Activated CD8-positive, alpha-beta memory T cell treated with anti-CD3 and anti-CD28 coated beads for 36 hours (primary cell): ENCODE results near the gene GNG2. TPM values are rescaled to one million over a fixed set of nuclear protein-coding genes. Genes with fewer than 3 reads are reported as not detected.

Experiments used
- CTCF ChIA-PET: fragments of 350-600 bp; sonication (Branson Sonifier 250); formaldehyde crosslinking; loops from one replicate; lab custom pipeline; 2021; ENCODE audit warnings: antibody characterized with exemption; lab: Charles Lee
- POLR2A ChIA-PET: fragments of 350-600 bp; sonication (Branson Sonifier 250); formaldehyde crosslinking; loops from one replicate; lab custom pipeline; 2021; ENCODE audit warnings: antibody characterized with exemption; lab: Charles Lee
- total RNA-seq, 2 experiments: library from RNA; stranded (reverse); gene quantifications; one replicate each; pipeline ENCODE4 v1.2.3, GENCODE V29; 2021

GNG2 gene
- total RNA-seq, 2 experiments from 2014 or later: 108 to 110 TPM

GRCh38 chr14:52000696-52001095, 140.3 kb downstream of the GNG2 start:
- CTCF ChIA-PET: no interaction called here
- POLR2A ChIA-PET: no interaction called here

DNA sequence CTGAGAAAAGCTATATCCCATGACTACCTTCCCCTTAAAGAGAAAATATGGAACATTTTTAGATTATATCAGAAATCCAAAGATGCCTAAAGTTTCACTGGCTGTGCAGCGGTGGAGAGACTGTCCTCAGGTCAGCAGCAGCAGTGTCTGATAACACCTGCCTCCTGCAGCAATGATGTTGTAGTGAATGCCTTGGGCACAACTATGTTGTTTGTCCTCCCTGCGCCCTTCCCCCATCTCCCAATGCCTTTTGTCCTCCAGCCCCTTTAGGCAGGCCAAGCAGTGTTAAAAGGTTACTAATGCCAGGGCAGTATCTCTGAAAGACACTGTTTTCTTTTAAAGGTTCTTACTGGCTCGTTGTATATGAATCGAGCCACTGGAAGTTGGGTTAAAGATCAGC, 142.1 kb downstream of the GNG2 start:
- ChIA-PET CTCF (interaction anchor here (1.4 kb wide), 1 partner anchor 115 kb away, joined by 3 read pairs; no protein-coding TSS in a partner anchor), POLR2A (no interaction called here)

DNA sequence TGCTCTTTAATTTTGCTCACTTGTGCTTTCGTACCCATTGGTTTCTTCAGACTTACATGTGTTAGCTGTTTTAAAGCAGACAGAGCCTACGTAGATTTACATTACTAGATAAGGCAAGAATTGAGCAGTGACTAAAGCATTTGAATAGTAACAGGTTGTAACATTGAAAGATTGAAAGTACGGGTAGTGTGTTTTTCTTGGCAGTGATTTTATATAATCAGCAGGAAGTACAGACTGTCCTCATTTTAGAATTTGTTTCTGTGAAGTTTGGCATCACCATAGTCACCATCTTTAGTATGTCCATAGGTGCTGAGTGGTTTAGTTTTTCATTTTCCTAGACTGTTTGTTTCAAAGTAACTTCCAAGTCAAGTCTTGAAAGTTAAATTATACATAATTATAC, 142.9 kb downstream of the GNG2 start:
- CTCF ChIA-PET: no interaction called here

GRCh38 chr14:52005625-52006024, 145.2 kb downstream of the GNG2 start:
- ChIA-PET POLR2A (no interaction called here), CTCF (no interaction called here)

More for the DNA sequence above, 142.9 kb downstream of the GNG2 start:
- POLR2A ChIA-PET: no interaction called here

GRCh38 chr14:52006361-52006760, 145.9 kb downstream of the GNG2 start:
- ChIA-PET POLR2A (no interaction called here), CTCF (interaction anchor here (1.4 kb wide), 1 partner anchor 126 kb away, joined by 3 read pairs; no protein-coding TSS in a partner anchor)

DNA sequence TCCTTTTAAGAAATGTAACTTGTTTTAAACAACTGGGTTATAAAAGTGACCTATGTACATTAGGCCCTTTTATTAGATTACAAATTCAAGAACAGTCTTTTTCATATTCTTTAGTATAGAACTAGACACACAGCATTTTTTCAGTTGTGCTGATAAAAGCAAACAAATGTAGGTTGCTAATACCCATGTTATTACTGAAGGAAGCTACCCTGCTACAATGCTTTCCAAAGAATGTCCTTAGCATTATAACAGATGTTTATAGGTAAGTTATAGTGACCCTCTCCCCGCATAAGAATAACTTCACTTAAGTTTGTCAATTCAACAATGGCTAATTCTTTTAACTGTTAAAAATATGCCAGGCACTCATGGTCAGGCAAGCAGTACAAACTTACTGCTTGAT, 146.8 kb downstream of the GNG2 start:
- ChIA-PET CTCF (interaction anchor here (1.4 kb wide), 1 partner anchor 125 kb away, joined by 3 read pairs; no protein-coding TSS in a partner anchor), POLR2A (no interaction called here)

DNA sequence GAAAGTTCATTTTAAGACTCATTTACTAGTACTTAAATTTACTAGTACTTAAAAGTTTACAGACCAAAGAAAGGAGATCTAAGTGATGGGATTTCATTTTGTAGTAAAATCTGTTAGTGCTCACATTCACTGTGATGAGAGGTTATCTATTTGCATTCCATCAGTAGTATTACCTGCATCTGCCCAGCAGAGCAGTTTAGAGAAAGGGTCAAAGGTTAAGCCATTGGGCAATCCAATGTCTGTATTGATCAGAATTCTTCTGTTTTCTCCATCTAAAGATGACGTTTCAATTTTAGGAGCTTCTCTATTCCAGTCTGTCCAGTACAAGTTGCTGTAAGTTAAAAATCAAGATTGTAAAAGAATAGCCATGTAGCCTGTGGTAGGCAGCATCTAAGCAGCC, 147.2 kb downstream of the GNG2 start:
- ChIA-PET CTCF (interaction anchor here (1.4 kb wide), 1 partner anchor 125 kb away, joined by 3 read pairs; no protein-coding TSS in a partner anchor), POLR2A (no interaction called here)

DNA sequence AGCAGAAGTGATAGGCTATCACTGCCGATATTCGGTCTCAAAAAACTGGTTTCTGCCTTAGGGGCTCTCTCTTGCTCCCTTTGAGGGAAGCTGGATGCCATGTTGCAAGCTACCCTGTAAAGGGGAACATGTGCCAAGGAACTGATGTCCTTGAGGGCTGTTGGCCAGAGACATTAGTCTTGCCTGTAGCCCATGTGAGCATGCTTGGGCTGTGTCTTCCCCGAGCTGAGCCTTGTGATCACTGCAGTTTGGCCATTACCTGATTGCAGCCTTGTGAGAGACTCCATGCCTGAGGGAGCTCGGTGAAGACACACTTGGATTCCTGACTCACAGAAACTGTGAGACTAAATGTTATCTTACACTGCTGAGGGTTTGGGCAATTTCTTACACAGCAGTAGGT, 147.7 kb downstream of the GNG2 start:
- ChIA-PET POLR2A (no interaction called here), CTCF (no interaction called here)

GRCh38 chr14:52010173-52010693, 149.8 kb downstream of the GNG2 start:
- ChIA-PET POLR2A (no interaction called here), CTCF (no interaction called here)

DNA sequence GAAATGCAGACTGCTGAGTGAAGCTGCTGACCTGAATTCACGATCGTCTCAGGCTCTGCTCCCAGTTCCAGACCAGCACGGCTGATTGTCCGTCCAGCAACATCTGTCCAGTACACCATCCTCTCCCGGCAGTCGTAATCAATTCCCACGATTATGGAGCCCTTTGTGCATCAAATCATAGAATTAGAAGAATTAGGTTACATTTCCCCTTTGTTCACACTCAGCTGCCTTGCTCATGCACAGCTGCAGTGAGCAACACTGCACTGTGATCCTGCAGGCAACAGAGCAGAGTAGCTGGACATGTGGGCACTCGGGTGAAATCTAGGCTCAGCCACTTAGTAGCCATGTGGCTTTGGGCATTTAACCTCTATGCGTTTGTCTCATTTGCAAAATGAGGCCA, 151.1 kb downstream of the GNG2 start:
- POLR2A ChIA-PET: no interaction called here
- CTCF ChIA-PET: no interaction called here

- ChIA-PET CTCF (interaction anchor here (0.8 kb wide), 1 partner anchor 120 kb away, joined by 3 read pairs; no protein-coding TSS in a partner anchor), POLR2A (no interaction called here)
Observed at GRCh38 chr14:52012635-52013034, 152.2 kb downstream of the GNG2 start.

DNA sequence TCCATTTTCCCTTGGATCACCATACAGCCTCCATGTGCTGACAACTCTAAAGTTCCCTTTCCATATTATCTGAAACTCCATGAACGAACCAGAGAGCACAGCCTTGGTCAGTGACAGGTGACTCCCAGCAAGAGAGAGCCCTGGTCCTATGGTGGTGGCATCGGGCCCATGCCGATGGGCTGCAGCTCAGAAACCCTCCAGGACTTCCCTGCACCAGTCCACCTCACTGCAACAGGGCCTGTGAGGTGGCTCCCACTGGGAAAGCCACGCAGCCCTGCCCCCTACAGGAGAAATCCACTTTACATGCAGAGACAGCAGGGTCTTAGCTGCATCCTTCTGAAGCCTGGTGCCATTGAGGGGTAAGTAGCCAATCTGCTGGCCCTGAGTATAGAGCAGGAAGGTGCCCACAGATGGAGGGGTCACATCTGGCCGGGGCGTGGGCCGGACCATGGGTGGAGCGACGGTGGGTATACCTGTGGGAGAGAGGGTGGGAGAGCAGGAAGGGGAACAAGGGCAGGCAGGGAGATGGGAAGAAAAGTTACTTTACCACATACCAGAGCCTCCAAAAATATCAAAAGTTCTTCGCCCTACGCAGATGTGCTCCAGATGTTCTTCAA, 153.7 kb downstream of the GNG2 start:
- ChIA-PET POLR2A (interaction anchor here (0.5 kb wide), 1 partner anchor 1868 kb away, joined by 3 read pairs; no protein-coding TSS in a partner anchor), CTCF (no interaction called here)

DNA sequence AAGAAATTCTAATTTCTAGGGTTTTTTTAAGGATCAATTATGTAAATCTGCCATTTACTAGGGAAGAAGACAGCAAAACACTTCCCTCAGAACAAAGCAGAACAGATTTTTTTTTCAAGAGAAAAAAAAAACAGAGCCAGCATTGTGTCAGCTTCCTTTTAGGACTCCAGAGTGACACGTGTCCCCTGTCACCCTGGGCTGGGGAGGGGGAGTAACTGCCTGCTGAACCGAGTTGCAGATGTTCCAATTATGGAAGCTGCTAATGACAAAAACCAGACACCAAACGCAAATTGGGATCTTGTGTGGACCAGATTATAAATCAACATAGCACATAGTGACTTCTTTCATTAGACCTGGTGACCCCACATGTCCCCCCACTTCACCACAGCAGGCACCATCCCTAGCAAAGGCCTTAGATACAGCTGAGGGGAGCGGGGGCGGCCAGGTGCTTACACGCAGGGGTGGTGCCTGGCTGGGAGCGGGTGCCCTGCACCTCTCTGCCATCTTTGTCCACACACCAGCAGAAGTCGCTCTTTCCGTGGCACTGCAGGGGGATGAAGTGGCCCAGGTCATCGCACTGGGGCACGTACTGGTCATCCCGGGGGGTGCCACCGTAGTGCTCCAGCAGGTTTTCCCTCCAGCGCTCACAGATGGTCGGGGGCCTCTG, 154.3 kb downstream of the GNG2 start:
- ChIA-PET CTCF (no interaction called here), POLR2A (interaction anchor here (0.5 kb wide), 1 partner anchor 1869 kb away, joined by 3 read pairs; no protein-coding TSS in a partner anchor)

- POLR2A ChIA-PET: no interaction called here
- CTCF ChIA-PET: interaction anchor here (0.9 kb wide), 1 partner anchor 20 kb away, joined by 3 read pairs; no protein-coding TSS in a partner anchor
Observed at GRCh38 chr14:52015411-52016030, 155.1 kb downstream of the GNG2 start.

DNA sequence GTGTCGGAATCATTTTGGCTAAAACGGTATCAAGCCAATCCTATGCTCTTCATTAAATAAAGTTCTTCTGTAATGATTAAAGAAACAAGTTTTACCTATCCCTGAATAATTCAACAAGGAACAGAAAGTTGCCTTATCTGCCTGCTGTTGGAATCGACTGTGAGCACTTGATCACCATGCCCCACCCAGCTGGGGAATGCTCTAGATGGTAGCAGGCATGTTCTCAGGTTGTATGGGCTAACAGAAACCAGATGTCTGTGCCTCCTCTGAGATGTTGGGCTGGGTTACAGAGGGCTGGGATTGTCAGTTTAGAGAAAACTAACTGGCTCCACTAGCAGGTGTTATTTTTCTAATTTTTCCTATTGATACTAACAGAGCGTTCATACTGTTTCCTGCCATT, 157.8 kb downstream of the GNG2 start:
- ChIA-PET POLR2A (no interaction called here), CTCF (no interaction called here)

DNA sequence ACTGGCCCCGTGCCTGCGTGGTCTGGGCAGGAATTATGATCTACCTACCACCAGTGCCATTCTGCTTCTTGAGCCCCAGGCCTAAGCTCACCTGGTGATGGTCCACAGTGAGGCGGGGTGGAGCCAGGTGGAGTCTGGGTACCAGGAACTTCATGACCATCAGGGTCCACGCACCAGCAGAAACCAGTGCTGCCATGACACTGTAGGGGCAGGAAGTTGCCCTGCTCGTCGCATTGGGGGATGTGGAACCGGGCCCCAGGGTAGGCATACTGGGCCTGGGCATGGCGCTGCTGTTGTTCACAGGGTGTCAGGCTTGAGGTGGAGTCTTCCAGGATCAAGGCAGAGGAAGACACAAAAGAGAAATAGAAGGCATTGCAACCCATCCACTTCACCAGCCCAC, 158.6 kb downstream of the GNG2 start:
- ChIA-PET POLR2A (no interaction called here), CTCF (no interaction called here)
